ENCODE results near the gene NKD1. TPM values are rescaled to one million over a fixed set of nuclear protein-coding genes. Genes with fewer than 3 reads are reported as not detected.

Gene NKD1
- total and polyA plus RNA-seq, 2 of the 8 experiments (the other 6 are each of a cell fraction or from before 2014, with no cell fraction given): 0.70 to 4.5 TPM

- peak; percentile 24 to 48 (median 33) for TF ChIP-seq CTCF (IDR thresholded peaks at IDR 0.05; ENCODE audit: control extremely low read depth in 1 of 3, insufficient read depth in 1 of 3, low read depth in 1 of 3, low read length in 3 of 3)
Observed at GRCh38 chr16:50627419-50627818, 79.2 kb downstream of the NKD1 start (continued).

Measured in H1 (cell line).